HFF-Myc (cell line): ENCODE measurements around the gene NMS.

Experiments
- DNase-seq: peaks from one replicate; pipeline ENCODE4 v3.0.0-alpha.2; 2011; ENCODE audit warnings: low read depth; ENCODE audit errors: extremely low read depth
- H3K4me3 ChIP-seq: replicated peaks from 2 replicates; pipeline ENCODE4 v1.5.1; 2011; ENCODE audit warnings: low read depth, mild to moderate bottlenecking, control low read depth, low read length
- TF ChIP-seq, protein P1 (sequence below): IDR thresholded peaks from 2 replicates; pipeline ENCODE4 v1.5.1; 2012; ENCODE audit warnings: mild to moderate bottlenecking, low read depth, low read length, control low read depth; ENCODE audit errors: missing control alignments

Gene NMS

GRCh38 chr2:100527440-100528015 is 57.2 kb downstream of the NMS start:
- DNase-seq = no peak
- H3K4me3 ChIP-seq = no peak overlapping the region
- TF ChIP-seq, protein P1, sequence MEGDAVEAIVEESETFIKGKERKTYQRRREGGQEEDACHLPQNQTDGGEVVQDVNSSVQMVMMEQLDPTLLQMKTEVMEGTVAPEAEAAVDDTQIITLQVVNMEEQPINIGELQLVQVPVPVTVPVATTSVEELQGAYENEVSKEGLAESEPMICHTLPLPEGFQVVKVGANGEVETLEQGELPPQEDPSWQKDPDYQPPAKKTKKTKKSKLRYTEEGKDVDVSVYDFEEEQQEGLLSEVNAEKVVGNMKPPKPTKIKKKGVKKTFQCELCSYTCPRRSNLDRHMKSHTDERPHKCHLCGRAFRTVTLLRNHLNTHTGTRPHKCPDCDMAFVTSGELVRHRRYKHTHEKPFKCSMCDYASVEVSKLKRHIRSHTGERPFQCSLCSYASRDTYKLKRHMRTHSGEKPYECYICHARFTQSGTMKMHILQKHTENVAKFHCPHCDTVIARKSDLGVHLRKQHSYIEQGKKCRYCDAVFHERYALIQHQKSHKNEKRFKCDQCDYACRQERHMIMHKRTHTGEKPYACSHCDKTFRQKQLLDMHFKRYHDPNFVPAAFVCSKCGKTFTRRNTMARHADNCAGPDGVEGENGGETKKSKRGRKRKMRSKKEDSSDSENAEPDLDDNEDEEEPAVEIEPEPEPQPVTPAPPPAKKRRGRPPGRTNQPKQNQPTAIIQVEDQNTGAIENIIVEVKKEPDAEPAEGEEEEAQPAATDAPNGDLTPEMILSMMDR = no peak

DNA sequence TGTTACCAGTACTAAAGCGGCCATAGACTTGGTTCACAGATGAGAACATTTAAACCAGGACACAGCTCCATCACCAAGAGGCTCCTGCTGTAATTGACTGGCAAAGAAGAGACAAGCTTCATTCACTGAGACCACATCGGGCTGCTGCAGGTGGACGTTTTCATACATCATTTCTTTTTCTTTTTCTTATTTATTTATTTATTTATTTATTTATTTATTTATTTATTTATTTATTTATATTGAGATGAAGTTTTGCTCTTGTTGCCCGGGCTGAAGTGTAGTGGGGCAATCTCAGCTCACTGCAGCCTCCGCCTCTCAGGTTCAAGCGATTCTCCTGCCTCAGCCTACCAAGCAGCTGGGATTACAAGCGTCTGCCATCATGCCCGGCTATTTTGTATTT is 58.9 kb downstream of the NMS start:
- TF ChIP-seq, protein P1 = no peak
- DNase-seq = no peak

DNA sequence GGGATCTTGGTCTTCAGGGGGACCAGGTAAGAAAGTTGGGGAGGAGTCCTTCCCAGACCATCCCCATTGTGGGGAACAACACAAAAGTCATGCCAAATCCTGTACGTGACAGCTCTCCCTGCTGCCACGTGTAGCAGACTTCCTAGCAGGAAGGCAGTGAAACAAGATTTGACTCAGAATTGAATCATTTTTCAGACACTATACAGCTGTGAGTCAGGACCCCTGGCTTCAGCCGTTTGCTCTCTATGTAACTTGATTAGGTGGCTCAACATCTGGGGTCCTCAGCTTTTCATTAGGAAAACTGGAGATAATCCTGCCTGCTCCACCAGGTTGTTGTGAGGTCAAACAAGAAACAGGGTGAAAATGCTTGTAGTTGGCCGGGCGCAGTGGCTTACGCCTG is 59.6 kb downstream of the NMS start:
- no peak overlapping the region for H3K4me3 ChIP-seq
- DNase-seq = no peak
- TF ChIP-seq, protein P1 = no peak

More for the DNA sequence above, 58.9 kb downstream of the NMS start:
- H3K4me3 ChIP-seq = no peak overlapping the region
